Uterus (tissue), 2 donors: ENCODE data around the gene EDRF1.

Experiments
- CTCF ChIP-seq, 4 experiments: fragments of 200-600 bp in 2 of 4; fragments of 450-650 bp in 2 of 4; sonication (generic) in 2 of 4; IDR thresholded peaks; one replicate each; pipeline ENCODE4 v1.5.1; 2016 to 2019; ENCODE audit warnings: antibody characterized with exemption in 4 of 4, mild to moderate bottlenecking in 2 of 4, moderate library complexity in 1 of 4
- POLR2A ChIP-seq, 2 donors: fragments of 450-650 bp; IDR thresholded peaks; one replicate each; pipeline ENCODE4 v1.6.1; 2016; ENCODE audit warnings: antibody characterized with exemption in 2 of 2, mild to moderate bottlenecking in 1 of 2, moderate library complexity in 1 of 2

DNA sequence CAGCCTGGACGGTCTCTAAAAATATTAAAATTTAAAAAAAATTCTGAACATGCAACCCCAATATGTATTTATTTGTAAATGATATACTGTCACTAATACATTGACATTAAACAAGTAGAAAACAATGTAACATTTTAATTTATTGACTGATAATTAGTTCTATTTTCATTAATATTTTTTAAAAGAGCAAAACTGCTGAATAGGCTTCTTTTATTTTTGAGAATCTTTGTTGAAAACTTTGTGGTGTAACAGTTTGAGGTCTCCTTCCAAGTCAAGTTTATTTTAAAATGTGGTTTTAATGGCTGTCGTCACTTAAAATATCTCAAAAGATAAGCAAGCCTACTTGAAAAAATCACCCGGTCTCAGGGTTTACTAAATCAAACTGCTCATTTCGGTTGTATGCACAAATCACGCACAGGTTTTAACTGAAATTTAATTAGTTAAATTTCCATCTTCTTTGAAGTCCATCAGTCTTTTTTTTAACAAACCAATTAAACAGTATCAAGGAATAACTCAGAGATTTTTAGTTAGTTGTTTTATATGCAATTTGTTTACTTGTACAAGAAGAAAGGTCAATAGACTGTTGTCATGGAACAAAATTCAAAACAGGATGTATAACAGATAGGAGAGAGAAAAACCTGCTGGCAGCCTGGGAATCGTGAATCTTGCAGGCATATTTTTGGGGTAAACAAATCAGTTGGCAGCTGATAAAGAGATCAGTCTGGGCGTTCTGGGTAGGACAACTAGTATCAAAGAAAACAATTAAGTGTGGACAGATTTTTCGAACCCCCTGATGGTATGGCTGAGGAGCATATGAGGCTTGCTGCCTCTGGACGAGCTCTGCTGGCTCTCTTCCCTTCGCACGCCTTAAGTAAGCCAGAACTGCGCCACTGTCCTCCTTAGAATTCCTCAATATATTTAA, 9.7 kb upstream of the EDRF1 start:
- TF ChIP-seq CTCF (IDR thresholded peaks at IDR 0.05) (no peak), POLR2A (IDR thresholded peaks at IDR 0.05) (no peak)
